LNCaP clone FGC (cell line): ENCODE data around the gene DNAH7.

ENCODE experiments used
- DNase-seq: peaks from one replicate; pipeline ENCODE4 v3.0.0-alpha.2; 2011; ENCODE audit warnings: low read depth
- H3K4me3 ChIP-seq: 2 replicates; pipeline ENCODE4 v1.5.1; 2011; ENCODE audit warnings: mild to moderate bottlenecking, low read depth, low read length, control low read depth
- CTCF ChIP-seq: IDR thresholded peaks from 2 replicates; pipeline ENCODE4 v1.5.1; 2012; ENCODE audit warnings: mild to moderate bottlenecking; ENCODE audit not compliant: control insufficient read depth, insufficient read depth; ENCODE audit errors: extremely low read depth

The DNAH7 gene

GRCh38 chr2:196036442-196036841, 32.2 kb downstream of the DNAH7 start:
- TF ChIP-seq CTCF, result no peak
- H3K4me3 ChIP-seq, result no peak overlapping the region
- DNase-seq, result no peak

- no peak for DNase-seq
- no peak overlapping the region for H3K4me3 ChIP-seq
- TF ChIP-seq CTCF, result no peak
Observed at GRCh38 chr2:196018037-196018436, 50.6 kb downstream of the DNAH7 start.

- TF ChIP-seq CTCF, result no peak
- H3K4me3 ChIP-seq, result no peak overlapping the region
- no peak for DNase-seq
Observed at GRCh38 chr2:196012314-196012713, 56.3 kb downstream of the DNAH7 start.

GRCh38 chr2:196000551-196000950, 68.1 kb downstream of the DNAH7 start:
- H3K4me3 ChIP-seq, result no peak overlapping the region
- TF ChIP-seq CTCF, result no peak
- no peak for DNase-seq

- H3K4me3 ChIP-seq, result no peak overlapping the region
- TF ChIP-seq CTCF, result no peak
- no peak for DNase-seq
Observed at GRCh38 chr2:195998070-195998469, 70.6 kb downstream of the DNAH7 start.

- no peak for TF ChIP-seq CTCF
- no peak for DNase-seq
- H3K4me3 ChIP-seq, result no peak overlapping the region
Observed at GRCh38 chr2:195995499-195995898, 73.1 kb downstream of the DNAH7 start.

GRCh38 chr2:195993623-195994022, 75.0 kb downstream of the DNAH7 start:
- no peak for DNase-seq
- H3K4me3 ChIP-seq, result no peak overlapping the region
- TF ChIP-seq CTCF, result no peak
